ENCODE data around the gene KAT6B. TPM values are rescaled to one million over a fixed set of nuclear protein-coding genes. Genes with fewer than 3 reads are reported as not detected.
"Not testable (repeated sequence)": the region's sequence is repeated elsewhere in the genome, so short reads cannot be mapped to it uniquely, and the experiment has no call there.

KAT6B gene
- total RNA-seq, 1 donor from 2014 or later, result 69.3 TPM

DNA sequence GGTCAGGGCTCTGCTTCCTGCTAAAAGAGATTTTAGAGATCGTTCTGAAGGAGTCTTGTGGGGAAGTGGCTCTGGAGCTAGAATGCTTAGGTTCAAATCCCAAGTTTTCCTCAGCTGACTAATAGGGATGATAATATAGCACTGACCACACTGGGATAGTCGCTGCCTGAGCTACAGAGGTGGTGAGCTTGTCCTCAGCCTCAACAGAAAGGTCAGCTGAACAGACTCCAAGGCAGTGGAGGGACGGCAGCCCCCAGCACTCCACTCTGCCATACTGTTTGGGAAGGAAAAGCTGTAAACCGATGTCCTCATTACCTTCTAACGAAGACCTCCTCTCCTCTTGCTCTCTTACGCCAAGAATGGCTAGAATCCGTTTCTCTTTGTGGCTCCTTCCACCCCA is 36.2 kb downstream of the KAT6B start:
- no peak for DNase-seq

DNA sequence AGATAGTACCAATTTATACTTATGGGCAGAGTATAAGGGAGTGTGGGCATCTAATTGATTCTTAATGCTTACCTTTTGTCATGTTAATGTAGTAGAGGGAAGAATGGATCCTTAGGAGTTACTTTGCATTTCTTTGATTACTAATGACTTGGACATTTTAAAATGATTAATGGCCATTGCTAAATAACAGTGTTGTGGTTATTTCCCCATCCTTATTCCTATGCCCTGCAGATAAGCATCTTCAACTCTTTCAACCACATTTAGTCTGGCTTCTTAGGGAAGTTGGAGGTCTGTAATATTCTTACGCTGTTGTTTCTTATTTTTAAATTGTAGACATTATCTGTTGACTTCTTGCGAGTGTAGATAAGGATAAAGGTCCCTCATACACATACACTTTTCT is 37.2 kb downstream of the KAT6B start:
- no peak for DNase-seq

DNA sequence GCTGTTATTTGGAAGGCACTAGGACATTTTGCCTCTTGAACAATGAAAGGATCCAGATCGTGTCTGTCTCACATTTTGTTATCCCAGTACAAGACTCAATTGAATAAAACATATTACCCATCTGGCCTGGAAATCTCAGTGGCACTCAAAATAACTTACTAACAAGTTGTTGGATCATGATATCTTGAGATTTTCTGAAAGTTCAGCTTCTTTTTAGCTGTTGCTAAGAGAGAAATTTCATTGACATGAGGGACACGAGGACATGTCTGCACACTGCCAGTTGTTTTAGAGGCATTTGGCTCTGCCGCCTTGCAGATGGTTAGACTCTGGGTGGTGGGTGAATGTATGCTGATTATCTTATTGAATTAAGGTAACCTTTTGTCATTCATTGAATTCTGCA is 41.0 kb downstream of the KAT6B start:
- no peak for DNase-seq

DNA sequence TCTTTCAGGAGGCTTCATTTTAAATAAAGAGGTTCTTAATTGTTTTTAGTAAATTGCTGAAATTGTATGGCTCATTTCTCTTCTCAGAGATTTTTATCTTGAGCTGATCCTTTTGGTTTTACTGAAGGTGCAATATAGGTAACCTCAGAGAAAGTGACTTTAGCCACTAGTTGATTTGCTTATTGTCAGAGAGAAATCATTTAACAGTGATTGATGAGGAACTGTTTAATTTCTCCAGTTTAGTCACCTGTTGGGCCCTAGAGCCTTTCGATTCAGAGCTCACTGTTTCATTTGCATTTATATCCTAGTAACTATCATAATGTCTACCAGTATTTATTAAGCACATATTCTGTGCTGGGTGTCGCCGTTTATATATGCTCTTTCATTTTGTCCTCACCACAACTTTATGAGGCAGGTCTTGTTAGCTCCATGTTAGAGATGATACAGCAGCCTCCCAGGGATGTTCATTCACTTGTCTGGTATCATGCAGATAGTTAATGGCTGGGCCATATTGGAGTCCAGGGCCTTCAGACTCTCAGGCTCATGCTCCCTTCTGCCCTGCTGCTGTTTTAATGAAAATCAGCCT is 42.1 kb downstream of the KAT6B start:
- no peak for DNase-seq

DNA sequence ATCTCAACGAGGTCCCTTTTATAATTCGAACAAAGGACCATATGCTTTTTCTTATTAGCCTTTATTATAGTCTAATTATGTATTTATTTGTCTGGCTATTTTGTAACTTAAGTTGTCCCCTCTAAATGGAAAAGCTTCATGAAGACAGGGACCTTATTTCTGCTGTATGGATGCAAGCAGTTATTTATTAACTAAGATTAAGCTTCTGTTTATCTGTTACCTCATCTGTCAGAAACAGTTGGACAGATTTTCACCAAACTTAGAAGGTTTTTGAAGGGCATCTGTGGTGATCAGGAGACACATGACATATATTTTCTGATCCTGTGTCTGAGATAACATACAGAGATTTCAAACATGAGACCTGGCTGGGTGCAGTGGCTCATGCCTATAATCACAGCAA is 43.2 kb downstream of the KAT6B start:
- DNase-seq, result no peak

DNA sequence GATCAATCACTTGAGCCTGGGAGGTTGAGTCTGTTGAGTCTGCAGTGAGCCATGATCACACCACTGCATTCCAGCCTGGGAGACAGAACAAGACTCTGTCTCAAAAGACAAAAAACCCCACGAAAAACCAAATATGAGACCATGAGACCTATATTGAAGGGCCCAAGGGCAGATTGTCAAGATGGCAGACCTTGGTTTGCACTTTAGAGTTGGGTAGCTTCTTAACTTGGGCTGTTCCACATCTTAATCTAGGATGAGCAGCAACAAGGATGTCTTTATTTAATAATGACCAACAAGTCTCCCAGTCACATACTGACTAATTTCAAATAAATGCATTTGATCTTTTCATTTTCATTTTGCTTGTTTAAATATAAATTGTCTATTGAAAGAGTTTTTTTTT is 43.8 kb downstream of the KAT6B start:
- no peak for DNase-seq

DNA sequence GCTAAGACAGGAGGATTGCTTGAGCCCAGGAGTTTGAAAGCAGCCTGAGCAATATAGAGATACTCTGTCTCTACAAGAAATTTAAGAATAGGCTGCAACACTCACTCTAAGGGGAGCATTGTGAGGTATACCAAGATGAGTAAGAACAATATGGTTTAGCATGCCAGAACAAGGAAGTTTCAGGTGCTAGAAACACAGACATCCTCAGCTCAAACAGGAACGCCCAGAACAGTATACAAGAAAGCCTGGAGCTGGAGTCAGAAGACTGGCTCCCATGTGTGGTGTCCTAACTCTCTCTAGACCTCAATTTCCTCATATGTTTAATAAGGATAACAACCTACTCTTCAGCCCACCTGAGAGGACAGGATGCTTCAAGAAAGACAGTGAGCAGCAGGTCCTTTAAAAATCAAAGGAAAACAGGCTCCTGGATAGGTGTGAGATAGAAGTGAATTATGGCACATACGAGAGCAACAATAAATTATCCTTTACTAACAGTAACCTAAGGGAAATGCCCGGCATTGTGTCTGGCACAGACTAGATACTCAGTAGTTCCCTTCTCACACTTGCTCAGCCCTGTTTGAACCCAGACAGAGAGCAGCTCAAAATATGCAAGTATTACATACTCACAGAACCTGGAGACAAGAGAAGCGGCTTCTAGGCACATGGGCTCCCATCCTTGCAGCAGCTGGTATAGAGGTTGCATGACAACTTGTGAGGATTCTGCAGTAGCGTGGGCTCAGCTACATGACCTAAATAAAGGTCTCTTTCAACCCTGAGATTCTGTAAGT is 45.4 kb downstream of the KAT6B start:
- DNase-seq, result no peak

DNA sequence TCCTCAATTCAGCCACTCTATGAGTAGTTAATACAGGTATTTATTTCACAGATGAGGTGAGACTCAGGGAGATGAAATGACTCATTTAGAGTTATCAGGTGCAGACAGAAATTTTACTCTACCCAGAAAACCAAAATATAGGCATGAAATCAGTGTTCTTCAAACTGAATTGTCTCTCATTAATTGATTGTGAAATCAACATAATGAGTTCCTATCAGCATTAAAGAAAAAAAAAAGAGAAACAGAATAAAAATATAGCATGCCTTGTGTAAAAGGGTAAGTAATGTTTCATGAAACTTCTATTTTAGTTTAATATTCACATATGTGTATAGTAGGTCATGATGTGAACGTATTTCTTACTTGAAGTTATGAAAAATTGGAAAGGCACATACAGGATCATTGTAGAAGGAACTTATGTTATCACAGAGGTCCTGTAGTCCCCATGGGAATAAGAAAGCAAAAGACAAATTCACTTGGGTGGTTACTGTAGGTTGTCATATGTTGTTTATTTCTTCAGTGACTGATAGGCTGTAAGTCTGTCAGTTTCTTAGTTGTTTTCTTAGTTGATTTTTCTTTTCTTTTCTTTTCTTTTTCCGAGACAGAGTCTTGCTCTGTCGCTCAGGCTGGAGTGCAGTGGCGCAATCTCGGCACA is 47.5 kb downstream of the KAT6B start:
- no peak for DNase-seq

DNA sequence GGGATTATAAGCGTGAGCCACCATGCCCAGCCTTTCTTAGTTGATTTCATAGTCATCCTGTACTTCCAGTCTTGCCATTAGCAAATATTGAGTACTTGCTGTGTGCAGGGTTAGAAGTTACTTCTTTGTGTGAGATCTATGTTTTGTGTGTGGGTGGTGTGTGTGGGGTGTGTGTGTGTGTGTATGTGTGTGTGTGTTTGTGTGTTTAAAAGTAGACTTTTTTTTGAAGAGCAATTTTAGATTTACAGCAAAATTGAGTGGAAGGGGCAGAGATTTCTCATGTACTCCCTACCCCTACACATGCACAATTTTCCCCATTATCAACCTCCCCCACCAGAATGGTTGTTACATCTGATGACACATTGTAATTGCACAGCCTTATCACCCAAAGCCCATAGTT is 48.2 kb downstream of the KAT6B start:
- DNase-seq, result no peak

DNA sequence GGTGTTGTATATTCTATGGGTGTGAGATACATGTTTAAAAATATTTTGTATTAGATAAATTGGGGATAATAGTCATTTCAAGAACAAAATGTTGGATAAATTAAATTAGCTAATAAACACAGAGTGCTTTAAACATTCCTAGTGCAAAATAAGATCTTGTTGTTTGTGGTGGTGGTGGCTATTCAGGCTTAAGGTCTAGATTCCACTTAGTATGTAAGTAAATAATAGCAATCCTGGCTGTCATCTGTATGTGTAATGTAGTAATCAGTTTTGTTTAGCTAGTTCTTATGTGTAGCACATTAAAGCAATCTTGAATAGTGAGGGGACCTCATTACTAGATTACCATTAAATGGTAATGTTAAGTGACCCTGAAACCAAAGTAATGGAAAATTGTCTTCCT is 48.7 kb downstream of the KAT6B start:
- DNase-seq, result no peak

DNA sequence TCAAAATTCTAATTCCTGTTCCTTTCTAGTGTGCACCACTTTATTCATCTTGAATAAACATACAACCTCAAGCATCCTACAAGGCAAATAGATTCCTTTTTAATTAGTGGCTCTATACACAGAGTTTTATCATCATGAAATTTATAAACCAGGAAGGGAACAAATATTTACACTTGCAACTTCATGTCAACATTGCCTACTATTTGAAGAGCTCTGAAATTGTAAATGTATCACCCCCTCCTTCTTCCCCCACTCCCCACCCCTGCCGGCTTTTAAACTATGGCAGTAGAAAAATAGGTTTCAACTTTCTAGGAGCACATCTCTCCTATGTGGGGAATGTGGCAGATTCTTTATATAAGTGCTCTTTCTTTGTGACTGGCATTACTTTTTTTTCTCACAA is 49.6 kb downstream of the KAT6B start:
- no peak for DNase-seq

DNA sequence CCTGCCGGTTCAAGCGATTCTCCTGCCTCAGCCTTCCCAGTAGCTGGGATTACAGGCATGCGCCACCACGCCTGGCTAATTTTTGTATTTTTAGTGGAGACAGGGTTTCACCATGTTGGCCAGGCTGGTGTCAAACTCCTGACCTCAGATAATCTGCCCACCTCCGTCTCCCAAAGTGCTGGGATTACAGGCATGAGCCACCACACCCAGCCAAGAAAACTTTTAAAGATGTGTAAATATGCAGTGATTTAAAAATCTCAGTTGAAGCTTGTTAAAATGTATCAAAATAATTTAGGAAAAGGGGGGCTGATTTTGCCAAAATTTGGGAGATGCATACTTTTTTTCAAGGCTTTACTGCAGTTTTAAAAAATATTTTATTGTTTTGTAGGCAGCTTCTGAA is 50.7 kb downstream of the KAT6B start:
- DNase-seq, result not testable (repeated sequence)

DNA sequence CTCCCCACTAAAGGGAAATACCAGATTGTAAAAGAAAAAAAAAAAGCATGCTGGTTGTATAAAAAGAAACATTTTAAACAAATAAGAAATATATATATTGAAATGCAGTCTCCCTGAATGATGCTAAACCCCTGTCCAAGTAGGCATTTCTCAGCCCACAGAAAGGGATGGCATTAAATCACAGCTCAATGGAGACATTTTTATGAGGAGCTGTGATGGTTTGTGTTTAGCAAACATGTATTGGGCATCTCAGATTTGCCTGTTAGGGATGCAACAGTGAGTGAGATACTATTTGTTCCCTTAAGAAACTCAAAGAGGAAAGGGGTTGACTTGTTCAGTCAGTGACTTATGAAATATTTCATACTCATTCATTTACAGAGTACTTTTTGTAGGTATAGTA is 51.5 kb downstream of the KAT6B start:
- DNase-seq, result no peak

DNA sequence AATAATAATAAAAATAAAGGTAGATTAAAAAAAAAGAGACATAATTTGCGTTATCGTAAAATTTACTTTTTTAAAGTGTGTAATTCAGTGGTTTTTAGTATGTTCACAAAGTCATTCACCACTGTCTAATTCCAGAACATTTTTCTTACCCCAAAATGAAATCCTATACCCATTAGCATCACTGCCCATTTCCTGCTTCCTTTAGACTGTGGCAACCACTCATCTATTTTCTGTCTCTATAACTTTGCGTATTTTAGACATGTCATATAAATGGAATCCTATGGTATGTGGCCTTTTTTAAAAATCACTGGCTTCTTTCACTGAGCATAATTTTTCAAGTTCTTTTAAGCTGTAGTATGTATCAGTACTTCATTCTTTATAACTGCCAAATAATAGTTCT is 53.6 kb downstream of the KAT6B start:
- no peak for DNase-seq

DNA sequence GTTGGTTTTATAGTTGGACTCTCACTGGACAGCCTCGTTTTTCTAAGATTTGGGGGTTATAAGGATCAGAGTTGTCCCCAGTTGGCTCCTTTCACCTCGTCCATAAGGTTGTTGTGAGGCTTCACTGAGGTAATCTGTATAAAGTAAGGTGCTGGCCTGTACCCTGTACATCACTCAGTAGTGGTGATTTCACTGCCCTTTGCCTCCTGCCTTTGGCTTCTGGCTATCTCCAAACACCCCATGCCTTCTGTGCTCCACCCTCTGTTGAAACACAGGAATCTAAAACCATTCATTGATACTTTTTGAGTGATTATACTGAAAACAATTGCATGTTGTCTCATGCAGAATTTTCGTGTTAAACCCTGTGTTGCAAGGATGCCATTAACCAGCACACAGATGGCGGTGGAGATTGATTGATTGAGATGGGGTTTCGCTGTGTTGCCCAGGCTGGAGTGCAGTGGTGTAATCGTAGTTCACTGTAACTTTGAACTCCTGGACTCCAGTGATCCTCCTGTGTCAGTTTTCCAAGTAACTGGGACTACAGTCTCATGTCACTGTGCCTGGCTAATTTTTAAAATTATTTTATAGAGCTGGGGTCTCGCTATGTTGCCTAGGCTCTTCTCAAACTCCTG is 55.0 kb downstream of the KAT6B start:
- DNase-seq, result no peak

DNA sequence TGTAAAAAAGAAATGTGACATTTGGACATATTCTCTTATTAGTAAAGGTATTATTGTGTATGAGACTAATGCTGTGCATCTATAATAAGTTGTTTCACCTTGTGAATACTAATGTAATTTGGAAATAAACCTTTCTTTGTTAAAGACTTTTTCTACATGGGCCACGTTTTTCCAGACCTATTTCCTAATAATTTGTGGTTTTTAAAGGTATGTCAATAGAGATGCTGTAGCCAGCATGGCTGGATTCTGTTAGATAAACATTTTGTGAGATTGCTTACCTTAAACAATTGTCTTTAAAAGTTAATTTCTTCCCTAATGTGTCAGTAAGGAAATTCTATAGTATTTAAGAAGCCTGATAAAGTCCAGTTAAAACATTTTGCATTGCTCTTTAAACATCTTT is 56.0 kb downstream of the KAT6B start:
- DNase-seq, result no peak

DNA sequence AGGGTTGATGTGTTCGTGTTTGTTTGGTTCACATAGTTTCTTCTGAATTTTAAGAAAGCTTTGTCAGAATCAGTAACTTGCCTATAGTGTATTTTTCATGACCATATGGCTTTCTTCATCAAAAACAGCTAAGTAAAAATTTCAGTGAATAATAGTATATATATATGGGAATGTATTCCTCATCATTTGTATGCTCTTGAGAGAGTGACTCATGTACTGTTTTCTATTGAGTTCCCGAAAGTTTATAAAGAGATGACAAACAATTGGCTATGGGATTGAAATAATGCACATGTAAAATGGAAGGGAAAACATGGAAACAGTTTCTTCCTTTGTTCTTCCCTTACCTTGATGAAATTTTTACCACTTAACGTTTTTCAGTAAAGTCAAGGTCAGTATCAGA is 56.4 kb downstream of the KAT6B start:
- DNase-seq, result no peak

DNA sequence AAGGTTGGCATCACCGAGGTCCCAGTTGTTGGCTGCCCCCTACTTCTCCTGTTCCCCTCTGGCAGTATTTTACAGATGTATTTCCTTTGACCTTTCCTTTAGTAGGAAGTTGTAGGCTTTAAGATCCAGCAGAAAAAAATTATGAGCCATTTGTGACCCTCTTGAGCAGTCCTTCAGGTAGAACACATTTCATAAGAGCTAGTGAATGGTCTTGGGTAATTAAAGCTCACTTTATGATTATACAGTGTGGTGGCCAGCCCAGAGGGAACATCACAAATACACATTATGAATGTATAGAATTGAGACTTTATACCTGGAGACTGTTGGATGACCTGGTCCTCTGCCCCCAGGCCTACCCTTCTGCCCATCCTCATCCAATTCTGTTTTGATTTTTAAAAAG is 57.0 kb downstream of the KAT6B start:
- DNase-seq, result no peak

DNA sequence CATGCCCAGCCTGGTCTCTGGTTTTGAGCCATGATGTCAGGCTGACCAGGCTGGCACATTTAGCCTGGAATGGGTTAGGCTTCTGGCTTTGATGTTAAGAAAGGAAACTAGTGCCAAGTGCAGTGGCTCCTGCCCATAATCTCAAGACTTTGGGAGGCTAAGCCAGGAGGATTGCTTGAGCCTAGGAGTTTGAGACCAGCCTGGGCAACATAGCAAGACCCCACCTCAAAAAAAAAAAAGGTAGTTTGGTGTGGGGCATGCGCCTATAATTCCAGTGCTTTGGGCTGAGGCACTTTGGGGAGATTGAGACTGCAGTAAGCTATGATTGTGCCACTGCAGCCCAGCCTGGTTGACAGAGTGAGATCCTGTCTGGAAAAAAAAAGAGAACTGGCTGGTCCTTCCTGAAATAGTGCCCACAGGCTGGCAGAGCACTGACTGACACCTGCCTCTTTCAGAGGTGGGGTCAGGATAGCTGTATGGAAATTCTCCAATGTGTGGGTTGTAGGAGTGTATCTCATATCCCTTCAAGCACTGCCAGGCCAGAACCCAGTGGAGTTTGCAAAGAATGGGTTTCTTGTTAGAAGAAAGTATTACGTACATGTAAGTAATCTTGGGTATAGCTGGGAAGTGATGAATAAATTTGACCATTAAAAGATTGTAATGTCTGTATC is 61.3 kb downstream of the KAT6B start:
- DNase-seq, result no peak

DNA sequence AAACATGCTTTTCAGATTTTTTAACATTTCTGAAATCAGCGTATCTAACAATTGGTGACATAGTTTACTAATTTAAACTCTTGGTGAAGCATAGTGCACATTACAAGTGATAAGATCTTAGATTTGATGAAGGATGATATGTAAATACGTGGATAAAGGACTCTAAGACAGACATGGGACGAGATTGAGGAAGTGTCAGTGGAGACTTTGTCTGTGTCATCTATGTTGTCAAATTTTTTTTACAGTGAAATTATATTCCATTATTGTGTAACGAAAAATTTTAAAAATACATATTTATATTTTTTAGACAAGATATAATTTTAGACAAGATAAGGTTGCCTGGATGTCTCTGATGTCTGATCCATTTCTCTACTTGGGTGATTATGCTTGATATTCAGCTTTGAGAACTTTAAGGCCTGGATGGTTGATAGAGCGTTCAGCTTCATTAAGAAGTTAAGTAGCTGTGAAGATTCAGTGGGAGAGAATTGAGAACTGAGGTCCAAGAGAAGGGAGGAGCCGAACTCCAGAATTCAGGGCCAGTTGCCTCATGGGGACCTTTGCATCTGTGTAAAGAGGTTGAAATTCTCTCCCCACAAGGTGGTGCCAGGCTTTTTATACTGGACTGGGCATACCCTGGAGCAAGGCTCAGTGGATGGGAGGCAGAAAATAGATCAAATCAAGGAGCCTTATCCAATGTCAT is 62.7 kb downstream of the KAT6B start:
- no peak for DNase-seq

DNA sequence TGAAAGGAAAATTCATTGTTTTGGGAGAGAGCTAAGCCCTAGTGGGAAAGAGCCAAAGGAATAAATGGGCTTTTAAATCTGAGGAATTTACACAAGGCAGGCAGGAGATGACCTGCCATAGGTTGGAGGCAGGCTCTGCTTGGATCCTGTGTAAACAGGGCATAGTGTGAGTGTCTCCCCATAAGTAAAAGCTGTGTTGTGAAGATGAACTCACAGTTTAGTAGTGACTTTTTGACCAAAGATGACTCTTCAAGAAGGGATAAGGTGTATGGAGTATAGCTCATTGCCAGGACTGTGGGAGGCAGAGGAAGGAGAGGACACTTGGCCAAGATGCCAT is 63.2 kb downstream of the KAT6B start:
- DNase-seq, result no peak

DNA sequence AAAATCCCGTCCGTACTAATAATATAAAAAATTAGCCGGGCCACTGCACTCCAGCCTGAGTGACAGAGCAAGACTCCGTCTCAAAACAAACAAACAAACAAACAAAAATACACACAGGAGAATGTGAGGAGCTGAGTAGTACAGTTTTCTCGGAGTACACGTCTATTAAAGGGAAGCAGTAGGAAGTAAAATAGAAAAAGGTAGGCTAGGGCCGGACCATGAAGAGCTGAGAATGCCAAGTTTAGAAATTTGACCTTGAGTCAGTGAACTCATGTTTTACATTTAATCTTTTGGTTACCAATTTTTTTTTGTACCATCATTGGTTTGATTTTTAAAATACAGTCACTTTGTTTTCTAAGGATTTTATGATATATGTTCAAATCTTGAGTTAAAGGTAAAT is 64.1 kb downstream of the KAT6B start:
- no peak for DNase-seq

All from skin of body (tissue), 2 donors.